Fibroblast of pulmonary artery (primary cell): ENCODE data around the gene IGLL5.

Experiments used
- DNase-seq: peaks from one replicate; pipeline ENCODE4 v3.0.0-alpha.2; 2010; ENCODE audit warnings: low read depth
- H3K4me3 ChIP-seq: replicated peaks from 2 replicates; pipeline ENCODE4 v1.5.1; 2011; ENCODE audit warnings: low read depth, mild to moderate bottlenecking, control low read depth, low read length, moderate library complexity
- CTCF ChIP-seq: IDR thresholded peaks from 2 replicates; pipeline ENCODE4 v1.5.1; 2011; ENCODE audit warnings: mild to moderate bottlenecking, control low read depth, low read length, inconsistent platforms; ENCODE audit errors: missing control alignments

The IGLL5 gene

GRCh38 chr22:22935056-22935545 is 47.5 kb downstream of the IGLL5 start:
- DNase-seq = no peak
- TF ChIP-seq CTCF = no peak
- no peak overlapping the region for H3K4me3 ChIP-seq

- DNase-seq = no peak
- TF ChIP-seq CTCF = no peak
- H3K4me3 ChIP-seq = no peak overlapping the region
Observed at GRCh38 chr22:22935546-22936157, 48.0 kb downstream of the IGLL5 start.

- no peak overlapping the region for H3K4me3 ChIP-seq
- no peak for TF ChIP-seq CTCF
- no peak for DNase-seq
Observed at GRCh38 chr22:22936180-22936914, 48.7 kb downstream of the IGLL5 start.

GRCh38 chr22:22936915-22937656 is 49.5 kb downstream of the IGLL5 start:
- no peak for TF ChIP-seq CTCF
- no peak overlapping the region for H3K4me3 ChIP-seq
- no peak for DNase-seq

- TF ChIP-seq CTCF = no peak
Observed at GRCh38 chr22:22937894-22938480, 50.4 kb downstream of the IGLL5 start.

GRCh38 chr22:22938672-22939587 is 51.3 kb downstream of the IGLL5 start:
- no peak overlapping the region for H3K4me3 ChIP-seq
- DNase-seq = no peak
- TF ChIP-seq CTCF = no peak

More at GRCh38 chr22:22937894-22938480, 50.4 kb downstream of the IGLL5 start:
- no peak overlapping the region for H3K4me3 ChIP-seq
- DNase-seq = no peak
